Fibroblast of villous mesenchyme (primary cell): ENCODE results near the gene THTPA. TPM values are rescaled to one million over a fixed set of nuclear protein-coding genes. Genes with fewer than 3 reads are reported as not detected.
A peak's percentile ranks its signal among the peaks of the same experiment; 100 is the strongest.

Experiments
- DNase-seq: peaks from one replicate; pipeline ENCODE4 v3.0.0-alpha.2; 2010; ENCODE audit warnings: low read depth
- H3K4me3 ChIP-seq: 2 replicates; pipeline ENCODE4 v1.5.1; 2011; ENCODE audit warnings: low read depth, mild to moderate bottlenecking, low read length
- CTCF ChIP-seq: IDR thresholded peaks from 2 replicates; pipeline ENCODE4 v1.5.1; 2012; ENCODE audit warnings: low read depth, mild to moderate bottlenecking, low read length; ENCODE audit not compliant: insufficient read depth
- total RNA-seq: library from RNA; depleted of rRNA; stranded (reverse); fragments of >200 nt; gene quantifications from 2 replicates; pipeline ENCODE4 v1.2.3, GENCODE V29; 2012

THTPA gene
- total RNA-seq, 1 donor: 15.5 TPM

- no peak for DNase-seq
- H3K4me3 ChIP-seq: no peak overlapping the region
- TF ChIP-seq CTCF: no peak
Measured at GRCh38 chr14:23546450-23547035, 9.5 kb upstream of the THTPA start.

- no peak overlapping the region for H3K4me3 ChIP-seq
- no peak for DNase-seq
- TF ChIP-seq CTCF: no peak
Measured at GRCh38 chr14:23547924-23548323, 8.1 kb upstream of the THTPA start.

- DNase-seq: peak; percentile 31
- no peak overlapping the region for H3K4me3 ChIP-seq
- no peak for TF ChIP-seq CTCF
Measured at GRCh38 chr14:23548351-23549318, 7.4 kb upstream of the THTPA start.

- no peak for TF ChIP-seq CTCF
- no peak for DNase-seq
- peak overlapping the region; percentile 62 for H3K4me3 ChIP-seq
Measured at GRCh38 chr14:23550131-23550811, 5.8 kb upstream of the THTPA start.

- TF ChIP-seq CTCF: no peak
- H3K4me3 ChIP-seq: peak overlapping the region; percentile 62
- DNase-seq: no peak
Measured at GRCh38 chr14:23550812-23551265, 5.2 kb upstream of the THTPA start.

- no peak for TF ChIP-seq CTCF
- no peak for DNase-seq
- peak within 1 kb of the TSS; percentile 62 for H3K4me3 ChIP-seq
Measured at GRCh38 chr14:23551266-23552028, 4.6 kb upstream of the THTPA start, which contains the start of gene ZFHX2. ZFHX2 (minus strand) TSS chr14:23551765; CDS start chr14:23535325, 16,440 bp downstream.
